ENCODE data around the gene HOTAIR.

Gene HOTAIR

DNA sequence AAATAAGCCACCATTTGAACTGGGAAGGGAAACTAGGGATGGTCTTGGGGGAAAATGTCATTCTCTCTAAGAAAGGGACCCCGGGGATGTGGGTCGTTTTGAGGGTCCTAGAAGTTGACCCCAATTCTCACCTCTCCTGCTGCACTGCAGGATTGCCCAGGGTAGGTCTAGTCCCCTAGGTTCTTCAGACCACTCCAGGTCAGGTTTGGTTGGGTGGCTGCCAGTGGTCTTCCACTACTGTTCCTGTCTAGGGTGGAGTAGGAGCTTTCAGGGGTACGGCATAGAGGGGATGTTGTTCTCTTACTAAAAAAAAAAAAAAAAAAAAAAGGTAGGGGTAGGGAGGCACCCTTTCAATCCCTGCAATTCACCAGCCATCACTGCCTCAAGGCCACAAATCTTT is 41.3 kb upstream of the HOTAIR start:
- no peak for DNase-seq (ENCODE audit: low read depth)
- in situ Hi-C loops (cut with HindIII; ENCODE audit: low sequenced_read_pairs), result no loop called here
- no peak overlapping the region for H3K4me3 ChIP-seq (ENCODE audit: low read depth, low read length)
- TF ChIP-seq, protein P1, sequence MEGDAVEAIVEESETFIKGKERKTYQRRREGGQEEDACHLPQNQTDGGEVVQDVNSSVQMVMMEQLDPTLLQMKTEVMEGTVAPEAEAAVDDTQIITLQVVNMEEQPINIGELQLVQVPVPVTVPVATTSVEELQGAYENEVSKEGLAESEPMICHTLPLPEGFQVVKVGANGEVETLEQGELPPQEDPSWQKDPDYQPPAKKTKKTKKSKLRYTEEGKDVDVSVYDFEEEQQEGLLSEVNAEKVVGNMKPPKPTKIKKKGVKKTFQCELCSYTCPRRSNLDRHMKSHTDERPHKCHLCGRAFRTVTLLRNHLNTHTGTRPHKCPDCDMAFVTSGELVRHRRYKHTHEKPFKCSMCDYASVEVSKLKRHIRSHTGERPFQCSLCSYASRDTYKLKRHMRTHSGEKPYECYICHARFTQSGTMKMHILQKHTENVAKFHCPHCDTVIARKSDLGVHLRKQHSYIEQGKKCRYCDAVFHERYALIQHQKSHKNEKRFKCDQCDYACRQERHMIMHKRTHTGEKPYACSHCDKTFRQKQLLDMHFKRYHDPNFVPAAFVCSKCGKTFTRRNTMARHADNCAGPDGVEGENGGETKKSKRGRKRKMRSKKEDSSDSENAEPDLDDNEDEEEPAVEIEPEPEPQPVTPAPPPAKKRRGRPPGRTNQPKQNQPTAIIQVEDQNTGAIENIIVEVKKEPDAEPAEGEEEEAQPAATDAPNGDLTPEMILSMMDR (IDR thresholded peaks at IDR 0.05; ENCODE audit: low read depth, low read length, missing control alignments), result no peak

DNA sequence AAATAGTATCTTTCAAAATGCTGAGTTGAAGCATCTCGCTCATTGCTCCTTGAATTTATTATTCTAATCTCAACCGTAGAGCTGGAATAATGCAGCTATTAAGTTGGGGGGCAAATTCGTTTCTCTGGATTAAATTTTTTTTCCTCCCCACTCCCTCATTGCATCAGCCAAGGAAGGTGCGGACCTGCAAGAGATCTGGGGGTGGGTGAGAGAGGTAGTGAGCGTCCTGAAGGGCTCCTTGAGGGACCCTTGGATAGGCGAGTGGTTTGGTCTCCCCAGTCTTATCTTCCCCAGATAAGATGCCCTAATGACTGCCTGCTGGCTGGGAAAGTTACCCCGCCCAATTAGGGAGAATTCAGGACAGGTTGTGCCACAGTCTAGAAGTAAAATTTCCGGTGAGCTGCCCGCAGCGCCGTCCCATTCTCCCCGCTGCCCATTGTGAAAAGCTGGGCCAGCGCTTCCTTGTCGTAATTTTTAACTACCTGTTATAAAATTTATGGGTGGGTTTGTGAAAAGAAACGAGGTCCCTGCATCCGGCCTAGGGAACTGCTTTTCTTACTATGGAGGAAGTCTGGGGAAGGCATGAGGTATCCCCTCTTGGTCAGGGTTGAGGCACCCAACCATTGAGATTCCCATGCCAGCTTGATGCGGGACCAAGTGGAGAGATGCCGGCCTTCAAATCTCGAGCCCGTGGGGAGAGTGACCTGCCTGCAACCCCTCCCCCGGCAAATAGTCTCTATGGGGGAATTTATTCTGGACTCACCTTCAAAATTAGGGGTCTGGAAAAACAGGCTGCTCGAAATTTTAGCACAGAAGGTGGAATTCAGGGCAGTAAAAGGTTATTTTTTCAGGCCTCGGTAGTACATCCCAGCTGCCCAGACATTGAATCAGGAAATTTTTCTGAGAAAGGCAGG is 40.5 kb upstream of the HOTAIR start:
- in situ Hi-C loops (cut with HindIII; ENCODE audit: low sequenced_read_pairs), result no loop called here
- DNase-seq (ENCODE audit: low read depth), result no peak
- TF ChIP-seq, protein P1 (IDR thresholded peaks at IDR 0.05; ENCODE audit: low read depth, low read length, missing control alignments), result no peak
- no peak overlapping the region for H3K4me3 ChIP-seq (ENCODE audit: low read depth, low read length)

DNA sequence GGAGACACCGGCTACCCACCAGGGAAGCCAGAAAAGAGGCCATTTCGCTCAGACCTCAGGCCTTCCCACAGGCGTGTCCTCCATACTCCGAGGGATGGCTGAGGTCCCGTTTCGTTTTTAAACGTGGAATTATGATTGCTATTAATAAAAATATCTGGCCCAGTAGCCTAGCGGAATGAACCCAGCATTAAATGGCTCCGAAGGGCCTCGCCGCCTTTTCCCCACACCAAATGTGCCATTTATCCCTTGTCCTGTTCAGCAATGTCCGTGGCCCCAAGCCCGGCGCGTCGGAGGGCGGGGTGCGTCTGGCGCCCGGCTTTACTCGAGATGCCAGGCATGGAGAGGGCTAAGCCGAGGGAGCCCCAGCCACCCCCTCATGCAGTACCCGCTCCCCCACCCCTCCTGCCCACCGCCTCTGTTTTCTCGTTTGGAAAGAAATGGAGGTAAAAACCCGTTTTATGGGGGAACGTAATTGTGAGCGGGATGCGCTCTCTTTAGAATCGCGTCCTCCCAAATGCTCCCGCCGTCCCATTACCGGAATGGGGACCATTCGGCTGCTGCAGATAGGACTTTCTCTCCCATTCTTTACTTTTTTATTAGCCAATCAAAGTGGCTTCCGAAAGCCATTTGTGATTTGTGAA is 39.7 kb upstream of the HOTAIR start:
- in situ Hi-C loops (cut with HindIII; ENCODE audit: low sequenced_read_pairs), result no loop called here
- TF ChIP-seq, protein P1 (IDR thresholded peaks at IDR 0.05; ENCODE audit: low read depth, low read length, missing control alignments), result no peak
- no peak for DNase-seq (ENCODE audit: low read depth)
- no peak overlapping the region for H3K4me3 ChIP-seq (ENCODE audit: low read depth, low read length)

DNA sequence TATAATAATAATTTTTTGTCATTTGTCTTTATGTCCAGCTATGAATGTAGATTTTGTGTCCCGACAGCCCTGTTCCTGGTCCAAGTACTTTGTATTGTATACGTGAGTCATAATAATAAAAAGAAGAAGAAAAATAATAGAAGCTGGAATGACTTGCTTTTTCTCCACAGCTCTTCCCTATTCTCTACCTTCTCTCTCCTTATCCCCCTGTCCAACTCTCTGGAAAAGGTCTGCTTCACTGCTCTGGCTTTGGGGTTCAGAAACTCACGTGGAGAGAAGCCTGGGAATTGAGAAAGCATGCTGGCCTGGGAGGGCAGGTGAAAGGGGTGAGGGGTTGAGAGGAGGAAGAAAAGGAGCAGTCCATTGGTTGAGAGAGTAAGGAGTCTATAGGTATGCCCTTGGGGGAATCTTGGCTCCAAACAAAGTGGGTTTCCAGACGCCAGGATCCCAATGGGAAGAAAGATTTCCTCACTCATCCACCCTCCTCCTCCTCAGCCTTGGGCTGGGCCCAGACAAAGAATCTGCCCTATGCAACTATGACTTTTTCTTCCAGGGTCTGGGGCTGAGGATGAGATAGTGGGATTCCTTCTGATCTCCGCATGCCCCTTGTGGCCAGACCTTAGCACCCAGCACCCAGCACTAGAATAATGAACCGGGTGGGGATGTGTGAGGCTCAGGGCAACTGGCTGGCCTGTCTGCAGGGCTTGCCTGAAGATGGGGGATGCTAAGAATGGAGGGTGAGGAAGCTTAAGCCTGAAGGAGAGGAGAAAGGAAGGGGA is 38.1 kb upstream of the HOTAIR start:
- in situ Hi-C loops (cut with HindIII; ENCODE audit: low sequenced_read_pairs), result no loop called here
- no peak overlapping the region for H3K4me3 ChIP-seq (ENCODE audit: low read depth, low read length)
- no peak for DNase-seq (ENCODE audit: low read depth)
- TF ChIP-seq, protein P1 (IDR thresholded peaks at IDR 0.05; ENCODE audit: low read depth, low read length, missing control alignments), result no peak

DNA sequence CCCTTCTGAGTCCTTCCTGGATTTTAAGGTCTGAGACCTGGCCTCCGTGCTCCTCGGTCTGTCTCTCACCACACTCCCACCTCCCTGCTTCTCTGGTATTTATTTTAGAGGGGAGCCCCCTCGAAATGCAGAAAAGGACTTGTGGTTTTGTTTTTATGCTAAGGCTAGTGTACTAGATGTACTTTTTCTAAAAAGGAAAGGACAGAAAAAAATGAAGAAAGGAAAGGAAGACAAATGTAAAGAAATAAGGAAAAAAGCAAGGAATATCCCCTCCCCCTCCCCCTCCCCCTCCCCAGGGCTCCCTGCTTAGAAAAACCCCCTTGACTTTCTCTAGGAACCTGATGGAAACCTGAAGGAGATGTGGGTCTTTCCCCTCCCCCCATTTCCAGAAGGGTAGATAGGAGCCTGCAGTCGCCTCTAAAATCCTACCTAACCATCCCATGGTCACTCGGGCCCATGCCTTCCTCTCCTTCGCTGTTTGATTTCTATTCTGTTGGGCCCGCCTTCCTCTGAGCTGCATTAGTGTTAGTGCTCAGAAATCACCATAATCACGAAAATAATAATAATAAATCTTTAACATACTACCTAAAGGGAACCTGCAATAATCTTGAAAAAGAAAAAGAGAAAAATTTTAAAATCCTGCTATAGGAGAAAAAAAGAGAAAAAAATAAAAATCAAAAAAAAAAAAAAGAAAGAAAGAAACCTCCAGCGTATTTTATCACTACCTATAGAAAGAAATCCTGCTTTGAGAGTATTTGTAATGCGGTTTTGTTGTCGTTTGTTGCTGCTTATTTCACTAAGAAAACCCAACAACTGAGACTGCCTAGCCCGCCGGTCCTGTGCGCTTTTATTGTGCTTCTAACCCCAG is 37.1 kb upstream of the HOTAIR start:
- DNase-seq (ENCODE audit: low read depth), result no peak
- H3K4me3 ChIP-seq (ENCODE audit: low read depth, low read length), result no peak overlapping the region
- in situ Hi-C loops (cut with HindIII; ENCODE audit: low sequenced_read_pairs), result no loop called here
- TF ChIP-seq, protein P1 (IDR thresholded peaks at IDR 0.05; ENCODE audit: low read depth, low read length, missing control alignments), result no peak
